Measurements from ENCODE around the gene UGT1A10.
"Not testable (repeated sequence)": the region's sequence is repeated elsewhere in the genome, so short reads cannot be mapped to it uniquely, and the experiment has no call there.

UGT1A10 gene

DNA sequence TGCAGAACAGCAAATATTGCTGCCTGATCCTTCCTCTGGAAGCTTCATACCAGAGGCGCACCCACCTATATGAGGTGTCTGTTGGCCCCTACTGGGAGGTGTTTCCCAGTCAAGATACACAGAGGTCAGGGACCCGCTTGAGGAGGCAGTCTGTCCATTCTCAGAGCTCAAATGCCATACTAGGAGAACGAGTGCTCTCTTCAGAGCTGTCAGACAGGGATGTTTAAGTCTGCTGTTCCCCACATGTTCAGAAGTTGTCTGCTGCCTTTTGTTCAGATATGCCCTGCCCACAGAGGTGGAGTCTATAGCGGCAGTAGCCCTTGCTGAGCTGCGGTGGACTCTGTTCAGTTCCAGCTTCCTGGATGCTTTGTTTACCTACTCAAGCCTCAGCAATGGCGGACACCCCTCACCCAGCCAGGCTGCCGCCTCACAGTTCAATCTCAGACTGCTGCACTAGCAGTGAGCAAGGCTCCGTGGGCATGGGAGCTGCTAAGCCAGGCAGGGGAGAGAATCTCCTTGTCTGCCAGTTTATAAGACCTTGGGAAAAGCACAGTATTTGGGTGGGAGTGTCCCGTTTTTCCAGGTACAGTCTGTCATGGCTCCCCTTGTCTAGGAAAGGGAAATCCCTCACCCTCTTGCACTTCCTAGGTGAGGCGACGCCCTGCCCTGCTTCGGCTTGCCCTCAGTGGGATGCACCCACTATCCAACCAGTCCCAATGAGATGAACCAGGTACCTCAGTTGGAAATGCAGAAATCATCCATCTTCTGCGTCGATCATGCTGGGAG is 100.8 kb downstream of the UGT1A10 start:
- not testable (repeated sequence) for H3K4me3 ChIP-seq (ENCODE audit: low read length); H2AK5ac ChIP-seq (ENCODE audit: low read length); H4K5ac ChIP-seq (ENCODE audit: low read length); H3K36me3 ChIP-seq (ENCODE audit: control insufficient read depth, insufficient read depth, low read length); H2BK15ac ChIP-seq (replicated peaks; ENCODE audit: low read depth); H2BK5ac ChIP-seq (ENCODE audit: low read length); H2BK120ac ChIP-seq (ENCODE audit: low read depth, low read length); H3K4me2 ChIP-seq (ENCODE audit: low read length); H3K23ac ChIP-seq (ENCODE audit: low read length); H3K79me2 ChIP-seq (ENCODE audit: control insufficient read depth, insufficient read depth, low read length); H4K8ac ChIP-seq (ENCODE audit: low read depth, low read length); H3K4me1 ChIP-seq (ENCODE audit: control insufficient read depth, low read depth, low read length); H3K27me3 ChIP-seq (ENCODE audit: insufficient read depth, low read length, poor library complexity); H3K9ac ChIP-seq (ENCODE audit: low read length); DNase-seq; H3K18ac ChIP-seq (ENCODE audit: low read length); H3K27ac ChIP-seq (ENCODE audit: low read depth, low read length); H3K56ac ChIP-seq (ENCODE audit: low read length); H3K4ac ChIP-seq (ENCODE audit: low read depth, low read length); H3K79me1 ChIP-seq (ENCODE audit: low read length)
- WGBS (ENCODE audit: extremely low coverage, insufficient coverage, low lambda C conversion rate) = no CpG with 5 or more reads among the region's 14 CpGs

DNA sequence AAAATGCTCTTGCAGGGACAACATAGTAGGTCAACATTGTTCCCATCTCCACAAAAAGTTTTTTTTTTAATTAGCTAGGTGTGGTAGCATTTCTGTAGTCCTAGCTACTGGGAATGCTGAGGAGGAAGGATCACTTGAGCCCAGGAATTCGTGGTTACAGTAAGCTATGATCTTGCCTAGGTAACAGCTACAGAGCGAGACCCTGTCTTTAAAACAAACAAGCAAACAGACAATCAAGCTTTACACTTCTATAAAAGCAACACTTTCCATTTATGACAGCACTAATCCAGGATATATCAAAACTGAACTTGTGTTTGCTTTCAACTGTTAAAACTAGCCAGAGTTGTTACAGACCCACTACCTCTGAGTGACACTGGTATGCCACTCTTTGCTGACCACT is 104.6 kb downstream of the UGT1A10 start:
- no peak overlapping the region for H2AK5ac ChIP-seq (ENCODE audit: low read length)
- H3K23ac ChIP-seq (ENCODE audit: low read length) = no peak overlapping the region
- H2BK120ac ChIP-seq (ENCODE audit: low read depth, low read length) = no peak overlapping the region

DNA sequence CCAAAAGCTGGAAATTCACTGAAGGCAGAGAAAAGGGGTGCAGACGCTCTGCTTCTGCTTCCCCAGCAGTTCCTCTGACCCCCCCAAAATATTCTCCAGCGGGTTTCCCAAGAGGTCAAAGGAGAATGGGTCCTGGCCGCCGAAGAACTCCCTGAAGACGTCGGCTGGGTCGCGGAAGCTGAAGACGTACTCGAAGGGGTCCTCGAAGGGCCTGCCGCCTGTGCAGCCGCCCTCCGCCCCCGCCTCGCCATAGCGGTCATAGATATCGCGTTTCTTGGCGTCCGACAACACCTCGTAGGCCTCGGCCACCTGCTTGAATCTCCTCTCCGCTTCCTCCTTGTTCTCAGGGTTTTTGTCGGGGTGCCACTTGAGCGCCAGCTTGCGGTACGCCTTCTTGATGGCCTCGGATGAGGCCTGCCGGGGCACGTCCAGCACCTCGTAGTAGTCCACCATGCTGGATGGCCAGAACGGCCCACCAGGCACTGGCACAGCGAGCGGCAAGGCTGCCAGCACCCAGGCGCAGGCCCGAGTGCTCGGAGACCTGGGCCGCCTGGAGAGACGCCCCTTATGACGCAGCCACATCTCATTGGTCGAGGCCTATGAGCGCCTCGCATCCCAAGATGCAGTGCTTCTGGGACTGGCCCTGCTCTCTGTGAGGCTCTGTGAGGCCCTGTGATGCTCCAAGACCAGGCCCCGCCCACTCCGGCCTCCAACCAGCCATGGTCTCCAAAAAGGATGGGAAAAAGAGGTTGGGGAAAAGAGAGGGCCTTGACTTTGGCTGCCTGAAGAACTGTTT is 107.4 kb downstream of the UGT1A10 start:
- no peak overlapping the region for H4K8ac ChIP-seq (ENCODE audit: low read depth, low read length)
- no peak overlapping the region for H3K4me2 ChIP-seq (ENCODE audit: low read length)
- H3K9ac ChIP-seq (ENCODE audit: low read length) = no peak overlapping the region
- H2BK120ac ChIP-seq (ENCODE audit: low read depth, low read length) = no peak overlapping the region
- no peak overlapping the region for H4K5ac ChIP-seq (ENCODE audit: low read length)
- no peak overlapping the region for H3K18ac ChIP-seq (ENCODE audit: low read length)
- H3K27ac ChIP-seq (ENCODE audit: low read depth, low read length) = no peak overlapping the region
- H3K36me3 ChIP-seq (ENCODE audit: control insufficient read depth, insufficient read depth, low read length) = no peaks in the 10 kb centered on the region
- no peak overlapping the region for H3K56ac ChIP-seq (ENCODE audit: low read length)
- no peak overlapping the region for H3K4me3 ChIP-seq (ENCODE audit: low read length)
- no peaks in the 10 kb centered on the region for H3K4me1 ChIP-seq (ENCODE audit: control insufficient read depth, low read depth, low read length)
- WGBS (ENCODE audit: extremely low coverage, insufficient coverage, low lambda C conversion rate) = no CpG with 5 or more reads among the region's 46 CpGs
- no peaks in the 10 kb centered on the region for H3K27me3 ChIP-seq (ENCODE audit: insufficient read depth, low read length, poor library complexity)
- no peak overlapping the region for H2AK5ac ChIP-seq (ENCODE audit: low read length)
- no peak overlapping the region for H2BK5ac ChIP-seq (ENCODE audit: low read length)
- no peak for DNase-seq
- no peak overlapping the region for H2BK15ac ChIP-seq (replicated peaks; ENCODE audit: low read depth)
- no peak overlapping the region for H3K23ac ChIP-seq (ENCODE audit: low read length)
- no peak overlapping the region for H3K4ac ChIP-seq (ENCODE audit: low read depth, low read length)
- no peaks in the 10 kb centered on the region for H3K79me1 ChIP-seq (ENCODE audit: low read length)
- H3K79me2 ChIP-seq (ENCODE audit: control insufficient read depth, insufficient read depth, low read length) = no peaks in the 10 kb centered on the region

More for the DNA sequence above, 104.6 kb downstream of the UGT1A10 start:
- no peaks in the 10 kb centered on the region for H3K4me1 ChIP-seq (ENCODE audit: control insufficient read depth, low read depth, low read length)
- H3K79me1 ChIP-seq (ENCODE audit: low read length) = no peaks in the 10 kb centered on the region
- DNase-seq = no peak
- H3K27ac ChIP-seq (ENCODE audit: low read depth, low read length) = no peak overlapping the region
- H3K9ac ChIP-seq (ENCODE audit: low read length) = no peak overlapping the region
- no peak overlapping the region for H4K8ac ChIP-seq (ENCODE audit: low read depth, low read length)
- H3K18ac ChIP-seq (ENCODE audit: low read length) = no peak overlapping the region
- H3K27me3 ChIP-seq (ENCODE audit: insufficient read depth, low read length, poor library complexity) = no peaks in the 10 kb centered on the region
- WGBS (ENCODE audit: extremely low coverage, insufficient coverage, low lambda C conversion rate) = no CpG with 5 or more reads among the region's 2 CpGs
- H4K5ac ChIP-seq (ENCODE audit: low read length) = no peak overlapping the region
- H3K36me3 ChIP-seq (ENCODE audit: control insufficient read depth, insufficient read depth, low read length) = no peaks in the 10 kb centered on the region
- H3K79me2 ChIP-seq (ENCODE audit: control insufficient read depth, insufficient read depth, low read length) = no peaks in the 10 kb centered on the region
- H3K4me3 ChIP-seq (ENCODE audit: low read length) = no peak overlapping the region
- no peak overlapping the region for H3K4me2 ChIP-seq (ENCODE audit: low read length)
- H3K56ac ChIP-seq (ENCODE audit: low read length) = no peak overlapping the region
- no peak overlapping the region for H3K4ac ChIP-seq (ENCODE audit: low read depth, low read length)
- H2BK15ac ChIP-seq (replicated peaks; ENCODE audit: low read depth) = no peak overlapping the region
- H2BK5ac ChIP-seq (ENCODE audit: low read length) = no peak overlapping the region

DNA sequence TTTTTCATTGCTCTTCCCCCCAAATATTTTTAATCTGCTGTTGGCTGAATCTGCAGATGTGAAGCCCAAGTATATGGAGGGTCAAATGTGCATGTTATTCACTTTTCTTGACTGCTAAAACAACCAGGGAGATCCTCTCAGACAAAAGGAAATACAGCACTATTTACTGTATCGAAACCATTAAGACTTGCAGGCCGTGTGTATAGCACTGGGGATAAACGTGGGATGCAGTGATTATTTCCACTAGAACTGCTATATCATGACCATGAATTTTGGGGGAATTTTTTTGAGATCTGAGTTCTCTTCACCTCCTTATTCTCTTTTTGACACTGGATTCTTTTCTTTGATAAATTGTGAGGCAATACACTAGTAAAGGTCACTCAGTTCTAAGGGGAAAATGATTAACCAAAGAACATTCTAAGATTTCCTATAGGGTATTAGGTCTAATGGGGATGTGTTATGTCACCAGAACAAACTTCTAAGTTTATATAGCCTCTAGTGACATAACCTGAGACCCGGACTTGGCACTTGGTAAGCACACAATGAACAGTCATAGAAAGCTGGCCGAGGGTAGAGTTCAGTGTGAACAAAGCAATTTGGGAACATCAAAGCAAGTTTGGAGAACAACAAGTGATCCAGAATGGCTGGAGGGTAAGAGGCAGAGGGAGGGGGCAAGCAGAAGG is 109.0 kb downstream of the UGT1A10 start:
- Histone ChIP-seq H3K4me1 (ENCODE audit: control insufficient read depth, low read depth, low read length) (no peaks in the 10 kb centered on the region), H3K79me2 (ENCODE audit: control insufficient read depth, insufficient read depth, low read length) (no peaks in the 10 kb centered on the region), H3K36me3 (ENCODE audit: control insufficient read depth, insufficient read depth, low read length) (no peaks in the 10 kb centered on the region), H3K4me3 (ENCODE audit: low read length) (no peak overlapping the region), H3K18ac (ENCODE audit: low read length) (no peak overlapping the region), H3K27me3 (ENCODE audit: insufficient read depth, low read length, poor library complexity) (no peaks in the 10 kb centered on the region), H2BK120ac (ENCODE audit: low read depth, low read length) (no peak overlapping the region), H3K9ac (ENCODE audit: low read length) (no peak overlapping the region), H3K79me1 (ENCODE audit: low read length) (no peaks in the 10 kb centered on the region), H3K4ac (ENCODE audit: low read depth, low read length) (no peak overlapping the region), H2AK5ac (ENCODE audit: low read length) (no peak overlapping the region), H4K8ac (ENCODE audit: low read depth, low read length) (no peak overlapping the region), H3K4me2 (ENCODE audit: low read length) (no peak overlapping the region), H2BK5ac (ENCODE audit: low read length) (no peak overlapping the region), H3K27ac (ENCODE audit: low read depth, low read length) (no peak overlapping the region), H2BK15ac (replicated peaks; ENCODE audit: low read depth) (no peak overlapping the region), H3K56ac (ENCODE audit: low read length) (no peak overlapping the region), H4K5ac (ENCODE audit: low read length) (no peak overlapping the region), H3K23ac (ENCODE audit: low read length) (no peak overlapping the region)
- WGBS (ENCODE audit: extremely low coverage, insufficient coverage, low lambda C conversion rate) = no CpG with 5 or more reads among the region's 5 CpGs
- no peak for DNase-seq

DNA sequence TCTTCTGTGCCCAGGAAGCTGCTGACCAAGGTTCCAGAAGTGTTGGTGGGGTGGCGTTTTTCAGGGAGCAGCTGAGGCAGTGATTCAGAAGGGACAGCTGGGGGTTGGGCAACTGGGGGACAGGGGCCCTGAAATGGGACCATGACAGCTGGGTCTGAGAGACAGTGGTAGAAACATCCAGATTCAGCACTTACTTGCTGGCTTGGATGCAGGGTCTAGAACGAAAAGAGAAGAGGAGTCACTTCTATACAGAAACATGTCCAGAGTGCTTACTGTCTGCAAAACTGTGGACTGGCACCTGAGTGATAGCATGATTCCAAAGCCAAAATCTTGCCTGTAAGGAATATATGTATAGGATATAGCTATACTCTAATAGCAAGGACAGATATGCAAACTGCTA is 109.6 kb downstream of the UGT1A10 start:
- not testable (repeated sequence) for H2BK5ac ChIP-seq (ENCODE audit: low read length); H2AK5ac ChIP-seq (ENCODE audit: low read length); H2BK120ac ChIP-seq (ENCODE audit: low read depth, low read length); H4K5ac ChIP-seq (ENCODE audit: low read length); H3K4me3 ChIP-seq (ENCODE audit: low read length); H3K56ac ChIP-seq (ENCODE audit: low read length); H3K18ac ChIP-seq (ENCODE audit: low read length); H3K4me1 ChIP-seq (ENCODE audit: control insufficient read depth, low read depth, low read length); H3K27ac ChIP-seq (ENCODE audit: low read depth, low read length); DNase-seq; H2BK15ac ChIP-seq (replicated peaks; ENCODE audit: low read depth); H3K9ac ChIP-seq (ENCODE audit: low read length); H3K4ac ChIP-seq (ENCODE audit: low read depth, low read length); H3K79me1 ChIP-seq (ENCODE audit: low read length); H3K27me3 ChIP-seq (ENCODE audit: insufficient read depth, low read length, poor library complexity); H3K36me3 ChIP-seq (ENCODE audit: control insufficient read depth, insufficient read depth, low read length); H4K8ac ChIP-seq (ENCODE audit: low read depth, low read length); H3K23ac ChIP-seq (ENCODE audit: low read length); H3K4me2 ChIP-seq (ENCODE audit: low read length); H3K79me2 ChIP-seq (ENCODE audit: control insufficient read depth, insufficient read depth, low read length)
- no CpG with 5 or more reads among the region's 2 CpGs for WGBS (ENCODE audit: extremely low coverage, insufficient coverage, low lambda C conversion rate)
